ENCODE measurements around the gene MYO5B. TPM values are rescaled to one million over a fixed set of nuclear protein-coding genes. Genes with fewer than 3 reads are reported as not detected.
A peak's percentile ranks its signal among the peaks of the same experiment; 100 is the strongest.

Gene MYO5B
- total and polyA plus RNA-seq, 8 donors: 6.2 to 25.3 (median 12.6) TPM

- H3K36me3 ChIP-seq: peaks cover 0 to 11% (median 0%) of the 10 kb centered on the region in 3 donors
- no peak for ATAC-seq
- H3K27me3 ChIP-seq: no peaks in the 10 kb centered on the region
- H3K27ac ChIP-seq: no peak overlapping the region
- H3K4me3 ChIP-seq: no peak overlapping the region
- FAIRE-seq: no peak
- intact Hi-C loops (cut with DNase I): no loop called here
- WGBS, 2 donors: 96 to 98% methylated on average over 2 of the region's 2 CpGs
- no peaks in the 10 kb centered on the region for H3K4me1 ChIP-seq
- no peak for DNase-seq
- no peaks in the 10 kb centered on the region for H3K9me3 ChIP-seq
- no peak for TF ChIP-seq CTCF (IDR thresholded peaks at IDR 0.05)
Measured at GRCh38 chr18:49874238-49874637, 320.7 kb downstream of the MYO5B start.

GRCh38 chr18:49869354-49869753 is 325.6 kb downstream of the MYO5B start:
- Histone ChIP-seq H3K27ac (no peak overlapping the region), H3K4me3 (no peak overlapping the region), H3K4me1 (no peaks in the 10 kb centered on the region), H3K36me3 (peaks cover 0 to 11% (median 0%) of the 10 kb centered on the region in 3 donors), H3K9me3 (no peaks in the 10 kb centered on the region), H3K27me3 (no peaks in the 10 kb centered on the region)
- ATAC-seq (peak in 1 of 4 donors; percentile 32), FAIRE-seq (no peak), DNase-seq (no peak)
- intact Hi-C loops (cut with DNase I): no loop called here
- TF ChIP-seq CTCF (IDR thresholded peaks at IDR 0.05): no peak
- 63 to 96% methylated on average over 6 of the region's 6 CpGs for WGBS, 2 donors

- ATAC-seq (no peak), DNase-seq (no peak), FAIRE-seq (no peak)
- WGBS, 2 donors: 87 to 94% methylated on average over 1 of the region's 1 CpG
- Histone ChIP-seq H3K9me3 (no peaks in the 10 kb centered on the region), H3K27me3 (no peaks in the 10 kb centered on the region), H3K4me1 (no peaks in the 10 kb centered on the region), H3K4me3 (no peak overlapping the region), H3K27ac (no peak overlapping the region), H3K36me3 (peaks cover 0 to 1% (median 0%) of the 10 kb centered on the region in 3 donors)
- no peak for TF ChIP-seq CTCF (IDR thresholded peaks at IDR 0.05)
- intact Hi-C loops (cut with DNase I): no loop called here
Measured at GRCh38 chr18:49866680-49867079, 328.3 kb downstream of the MYO5B start.

- DNase-seq (peak; percentile 72 to 91 (median 87)), ATAC-seq (peak; percentile 94 to 98 (median 96)), FAIRE-seq (no peak)
- Histone ChIP-seq H3K9me3 (no peaks in the 10 kb centered on the region), H3K36me3 (no peaks in the 10 kb centered on the region), H3K4me3 (no peak overlapping the region), H3K27ac (no peak overlapping the region), H3K27me3 (no peaks in the 10 kb centered on the region), H3K4me1 (no peaks in the 10 kb centered on the region)
- no peak for TF ChIP-seq CTCF (IDR thresholded peaks at IDR 0.05)
- whole genome bisulfite sequencing, 2 donors: 8 to 12% methylated on average over 2 of the region's 2 CpGs
- intact Hi-C loops (cut with DNase I): no loop called here
Measured at GRCh38 chr18:49865401-49865800, 329.5 kb downstream of the MYO5B start.

GRCh38 chr18:49863769-49864621 is 331.0 kb downstream of the MYO5B start:
- no peak overlapping the region for H3K4me3 ChIP-seq
- no peak overlapping the region for H3K27ac ChIP-seq
- TF ChIP-seq CTCF (IDR thresholded peaks at IDR 0.05): no peak
- ATAC-seq: no peak
- H3K9me3 ChIP-seq: no peaks in the 10 kb centered on the region
- no peaks in the 10 kb centered on the region for H3K27me3 ChIP-seq
- peak in 1 of 6 donors; percentile 58 for DNase-seq
- no peak for FAIRE-seq
- 92 to 93% methylated on average over 26 of the region's 26 CpGs for WGBS, 2 donors
- H3K36me3 ChIP-seq: no peaks in the 10 kb centered on the region
- H3K4me1 ChIP-seq: peaks cover 11 to 13% (median 12%) of the 10 kb centered on the region in 3 donors
- intact Hi-C loops (cut with DNase I): no loop called here
